ENCODE results near the gene PPM1E.
"Not testable (repeated sequence)": the region's sequence is repeated elsewhere in the genome, so short reads cannot be mapped to it uniquely, and the experiment has no call there.

Gene PPM1E

GRCh38 chr17:58730937-58731336 is 24.7 kb upstream of the PPM1E start:
- in situ Hi-C loops (cut with MboI; ENCODE audit: low pct_unique_long_range_greater_than_20kb, low sequenced_read_pairs, unreplicated experiment), result no loop called here
- no peak for DNase-seq (ENCODE audit: low spot score)
- no peak for TF ChIP-seq CTCF (IDR thresholded peaks at IDR 0.05; ENCODE audit: extremely low read depth, insufficient read depth, missing control alignments)

GRCh38 chr17:58734040-58734439 is 21.6 kb upstream of the PPM1E start:
- TF ChIP-seq CTCF (IDR thresholded peaks at IDR 0.05; ENCODE audit: extremely low read depth, insufficient read depth, missing control alignments), result no peak
- in situ Hi-C loops (cut with MboI; ENCODE audit: low pct_unique_long_range_greater_than_20kb, low sequenced_read_pairs, unreplicated experiment), result no loop called here
- DNase-seq (ENCODE audit: low spot score), result no peak

- no peak for TF ChIP-seq CTCF (IDR thresholded peaks at IDR 0.05; ENCODE audit: extremely low read depth, insufficient read depth, missing control alignments)
- in situ Hi-C loops (cut with MboI; ENCODE audit: low pct_unique_long_range_greater_than_20kb, low sequenced_read_pairs, unreplicated experiment), result no loop called here
- DNase-seq (ENCODE audit: low spot score), result no peak
Observed at GRCh38 chr17:58734811-58735210, 20.8 kb upstream of the PPM1E start.

- DNase-seq (ENCODE audit: low spot score), result no peak
- TF ChIP-seq CTCF (IDR thresholded peaks at IDR 0.05; ENCODE audit: extremely low read depth, insufficient read depth, missing control alignments), result no peak
- in situ Hi-C loops (cut with MboI; ENCODE audit: low pct_unique_long_range_greater_than_20kb, low sequenced_read_pairs, unreplicated experiment), result no loop called here
Observed at GRCh38 chr17:58741121-58741625, 14.5 kb upstream of the PPM1E start.

- in situ Hi-C loops (cut with MboI; ENCODE audit: low pct_unique_long_range_greater_than_20kb, low sequenced_read_pairs, unreplicated experiment), result no loop called here
- DNase-seq (ENCODE audit: low spot score), result no peak
- no peak for TF ChIP-seq CTCF (IDR thresholded peaks at IDR 0.05; ENCODE audit: extremely low read depth, insufficient read depth, missing control alignments)
Observed at GRCh38 chr17:58747674-58748073, 8.0 kb upstream of the PPM1E start.

- in situ Hi-C loops (cut with MboI; ENCODE audit: low pct_unique_long_range_greater_than_20kb, low sequenced_read_pairs, unreplicated experiment); DNase-seq (ENCODE audit: low spot score): not testable (repeated sequence)
Observed at GRCh38 chr17:58749627-58750026, 6.0 kb upstream of the PPM1E start.

- TF ChIP-seq CTCF (IDR thresholded peaks at IDR 0.05; ENCODE audit: extremely low read depth, insufficient read depth, missing control alignments), result no peak
- in situ Hi-C loops (cut with MboI; ENCODE audit: low pct_unique_long_range_greater_than_20kb, low sequenced_read_pairs, unreplicated experiment), result no loop called here
- DNase-seq (ENCODE audit: low spot score), result no peak
Observed at GRCh38 chr17:58753026-58753425, 2.6 kb upstream of the PPM1E start.

Data from GM13977 (cell line).